ENCODE measurements around the gene MAGEB2. TPM values are rescaled to one million over a fixed set of nuclear protein-coding genes. Genes with fewer than 3 reads are reported as not detected.
"Not testable (repeated sequence)": the region's sequence is repeated elsewhere in the genome, so short reads cannot be mapped to it uniquely, and the experiment has no call there.

The MAGEB2 gene
- total RNA-seq (not detected), polyA plus RNA-seq (0.05 TPM)
- long read RNA-seq, donor 1, result 0 reads
- long read RNA-seq, donor 2, result 0 reads
- long read RNA-seq, donor 3, result 0 reads
- long read RNA-seq, donor 4, result 0 reads
- long read RNA-seq, donor 5, result 0 reads
- long read RNA-seq, donor 6, result 0 reads
- long read RNA-seq, donor 7, result 0 reads
- long read RNA-seq, donor 8, result 0 reads
- long read RNA-seq, donor 9, result 0 reads
- long read RNA-seq, donor 10, result 0 reads

DNA sequence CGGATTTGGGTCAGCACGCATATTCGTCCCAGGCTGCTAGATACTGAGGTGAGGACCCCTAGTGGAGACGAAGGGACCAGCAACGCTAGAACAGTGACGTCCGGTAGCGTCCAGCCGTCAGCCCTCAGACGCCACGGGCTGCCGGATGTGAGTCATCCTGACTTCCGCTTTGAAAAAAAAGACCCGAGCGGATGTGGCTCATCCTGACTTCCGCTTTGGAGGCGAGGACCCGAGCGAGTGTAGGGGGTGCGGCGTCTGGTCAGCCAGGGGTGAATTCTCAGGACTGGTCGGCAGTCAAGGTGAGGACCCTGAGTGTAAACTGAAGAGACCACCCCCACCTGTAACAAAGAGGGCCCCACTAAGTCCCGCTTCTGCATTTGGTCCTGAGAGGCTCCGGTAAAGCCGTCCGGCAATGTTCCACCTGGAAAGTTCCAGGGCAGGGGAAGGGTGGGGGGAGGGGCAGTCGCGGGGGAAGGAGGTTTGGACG is at the start of gene MAGEB2:
Gene MAGEB2, plus strand, starts transcription at position 207 of the 487 bp plus-strand sequence. CDS start 3,018 bp downstream, outside the sequence.
- WGBS, result 96% methylated on average over 29 of the region's 29 CpGs
- H3K27ac ChIP-seq (ENCODE audit: low read depth in 1 of 2, low read length in 1 of 2), result no peak within 1 kb of the TSS
- no peaks in the 10 kb centered on the region for H3K4me1 ChIP-seq (ENCODE audit: control insufficient read depth in 2 of 2, insufficient read depth in 2 of 2, low read length in 2 of 2)
- no peaks in the 10 kb centered on the region for H3K36me3 ChIP-seq (ENCODE audit: control insufficient read depth in 2 of 2, insufficient read depth in 2 of 2, low read length in 1 of 2)
- no peaks in the 10 kb centered on the region for H3K27me3 ChIP-seq (ENCODE audit: control insufficient read depth in 2 of 2, insufficient read depth in 1 of 2, low read length in 1 of 2)
- DNase-seq (ENCODE audit: low read depth in 6 of 9, low spot score in 9 of 9), result no peak
- H3K9me3 ChIP-seq (ENCODE audit: control insufficient read depth in 2 of 2, insufficient read depth in 1 of 2, low read length in 1 of 2), result no peaks in the 10 kb centered on the region
- no peak within 1 kb of the TSS for H3K4me3 ChIP-seq (ENCODE audit: low read length in 2 of 2)

DNA sequence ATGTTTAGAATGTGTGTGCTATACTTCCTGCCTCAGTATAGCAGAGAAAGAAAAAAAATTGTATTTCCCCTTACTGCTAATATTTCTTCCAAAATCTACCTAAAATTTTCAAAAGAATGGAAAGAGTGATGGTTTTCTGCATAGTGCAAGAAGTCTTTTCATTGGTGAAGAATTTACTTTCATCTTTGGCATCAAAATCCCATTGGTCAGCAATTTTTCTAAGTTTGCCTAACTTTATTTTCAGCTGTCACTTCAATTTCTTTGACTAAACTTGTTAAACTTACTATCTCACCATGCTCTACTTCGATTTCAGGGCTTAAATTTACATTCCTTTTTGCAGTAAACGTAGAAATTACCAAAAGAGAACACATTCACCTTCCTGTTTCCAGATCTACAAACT is 44.5 kb upstream of the MAGEB2 start:
- WGBS, result 31% methylated on average over 2 of the region's 2 CpGs
- DNase-seq (ENCODE audit: low read depth in 6 of 9, low spot score in 9 of 9), result no peak
- no peak overlapping the region for H3K4me3 ChIP-seq (ENCODE audit: low read length in 2 of 2)
- no peaks in the 10 kb centered on the region for H3K4me1 ChIP-seq (ENCODE audit: control insufficient read depth in 2 of 2, insufficient read depth in 2 of 2, low read length in 2 of 2)
- no peaks in the 10 kb centered on the region for H3K9me3 ChIP-seq (ENCODE audit: control insufficient read depth in 2 of 2, insufficient read depth in 1 of 2, low read length in 1 of 2)
- no peaks in the 10 kb centered on the region for H3K27me3 ChIP-seq (ENCODE audit: control insufficient read depth in 2 of 2, insufficient read depth in 1 of 2, low read length in 1 of 2)
- no peaks in the 10 kb centered on the region for H3K36me3 ChIP-seq (ENCODE audit: control insufficient read depth in 2 of 2, insufficient read depth in 2 of 2, low read length in 1 of 2)
- H3K27ac ChIP-seq (ENCODE audit: low read depth in 1 of 2, low read length in 1 of 2), result no peak overlapping the region

DNA sequence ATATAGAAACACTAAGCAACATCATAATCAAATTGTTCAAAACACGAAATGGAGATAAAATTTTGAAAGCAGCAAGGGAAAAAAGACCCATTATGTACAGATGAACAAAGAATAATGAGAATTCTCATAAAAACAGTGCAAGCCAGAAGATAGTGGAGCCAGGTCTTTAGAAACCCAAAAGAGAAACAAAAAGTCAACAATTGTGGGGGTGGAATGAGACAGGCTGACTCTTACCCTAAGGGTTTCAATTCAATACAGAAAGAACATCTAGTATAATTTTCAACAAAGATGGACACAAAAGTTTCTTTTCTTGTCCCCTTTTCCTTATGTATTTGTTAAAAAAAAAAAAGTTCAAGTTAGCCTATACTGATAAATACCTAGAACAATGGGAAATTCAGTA is 34.0 kb upstream of the MAGEB2 start:
- Histone ChIP-seq H3K27ac (ENCODE audit: low read depth in 1 of 2, low read length in 1 of 2) (no peak overlapping the region), H3K27me3 (ENCODE audit: control insufficient read depth in 2 of 2, insufficient read depth in 1 of 2, low read length in 1 of 2) (no peaks in the 10 kb centered on the region), H3K36me3 (ENCODE audit: control insufficient read depth in 2 of 2, insufficient read depth in 2 of 2, low read length in 1 of 2) (no peaks in the 10 kb centered on the region), H3K4me3 (ENCODE audit: low read length in 2 of 2) (no peak overlapping the region), H3K9me3 (ENCODE audit: control insufficient read depth in 2 of 2, insufficient read depth in 1 of 2, low read length in 1 of 2) (no peaks in the 10 kb centered on the region), H3K4me1 (ENCODE audit: control insufficient read depth in 2 of 2, insufficient read depth in 2 of 2, low read length in 2 of 2) (no peaks in the 10 kb centered on the region)
- no peak for DNase-seq (ENCODE audit: low read depth in 6 of 9, low spot score in 9 of 9)
- 80% methylated on average over 1 of the region's 1 CpG for WGBS

GRCh38 chrX:30183554-30183953 is 31.8 kb upstream of the MAGEB2 start:
- Histone ChIP-seq H3K4me3 (ENCODE audit: low read length in 2 of 2) (no peak overlapping the region), H3K27me3 (ENCODE audit: control insufficient read depth in 2 of 2, insufficient read depth in 1 of 2, low read length in 1 of 2) (no peaks in the 10 kb centered on the region), H3K36me3 (ENCODE audit: control insufficient read depth in 2 of 2, insufficient read depth in 2 of 2, low read length in 1 of 2) (no peaks in the 10 kb centered on the region), H3K4me1 (ENCODE audit: control insufficient read depth in 2 of 2, insufficient read depth in 2 of 2, low read length in 2 of 2) (no peaks in the 10 kb centered on the region), H3K9me3 (ENCODE audit: control insufficient read depth in 2 of 2, insufficient read depth in 1 of 2, low read length in 1 of 2) (no peaks in the 10 kb centered on the region), H3K27ac (ENCODE audit: low read depth in 1 of 2, low read length in 1 of 2) (no peak overlapping the region)
- 95% methylated on average over 3 of the region's 3 CpGs for WGBS
- DNase-seq (ENCODE audit: low read depth in 6 of 9, low spot score in 9 of 9), result no peak

GRCh38 chrX:30190426-30190825 is 24.9 kb upstream of the MAGEB2 start:
- no peaks in the 10 kb centered on the region for H3K9me3 ChIP-seq (ENCODE audit: control insufficient read depth in 2 of 2, insufficient read depth in 1 of 2, low read length in 1 of 2)
- H3K36me3 ChIP-seq (ENCODE audit: control insufficient read depth in 2 of 2, insufficient read depth in 2 of 2, low read length in 1 of 2), result no peaks in the 10 kb centered on the region
- no peaks in the 10 kb centered on the region for H3K27me3 ChIP-seq (ENCODE audit: control insufficient read depth in 2 of 2, insufficient read depth in 1 of 2, low read length in 1 of 2)
- 97% methylated on average over 2 of the region's 2 CpGs for WGBS
- no peak overlapping the region for H3K27ac ChIP-seq (ENCODE audit: low read depth in 1 of 2, low read length in 1 of 2)
- DNase-seq (ENCODE audit: low read depth in 6 of 9, low spot score in 9 of 9), result no peak
- H3K4me3 ChIP-seq (ENCODE audit: low read length in 2 of 2), result no peak overlapping the region
- no peaks in the 10 kb centered on the region for H3K4me1 ChIP-seq (ENCODE audit: control insufficient read depth in 2 of 2, insufficient read depth in 2 of 2, low read length in 2 of 2)

GRCh38 chrX:30193910-30194309 is 21.5 kb upstream of the MAGEB2 start:
- 90% methylated on average over 6 of the region's 6 CpGs for WGBS
- not testable (repeated sequence) for DNase-seq (ENCODE audit: low read depth in 6 of 9, low spot score in 9 of 9)

DNA sequence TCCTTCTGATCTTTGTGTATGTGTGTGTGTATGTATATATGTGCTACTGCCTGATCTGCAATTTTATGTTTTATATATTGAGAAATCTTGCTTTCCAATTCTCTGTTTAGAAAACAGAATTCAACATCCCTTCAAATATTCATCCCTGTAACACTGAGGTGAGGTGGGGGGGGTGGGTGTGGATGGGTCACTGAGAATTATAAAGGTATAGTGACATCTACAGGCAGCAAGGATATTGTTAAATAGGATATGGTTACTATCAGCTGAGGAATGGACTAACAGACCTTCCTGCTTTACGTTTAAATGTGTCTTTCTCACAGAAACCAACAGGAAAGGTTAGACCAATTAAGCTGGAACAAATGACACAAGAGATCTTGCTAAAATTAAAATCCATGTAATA is 19.0 kb upstream of the MAGEB2 start:
- Histone ChIP-seq H3K27ac (ENCODE audit: low read depth in 1 of 2, low read length in 1 of 2) (no peak overlapping the region), H3K9me3 (ENCODE audit: control insufficient read depth in 2 of 2, insufficient read depth in 1 of 2, low read length in 1 of 2) (no peaks in the 10 kb centered on the region), H3K27me3 (ENCODE audit: control insufficient read depth in 2 of 2, insufficient read depth in 1 of 2, low read length in 1 of 2) (no peaks in the 10 kb centered on the region), H3K4me1 (ENCODE audit: control insufficient read depth in 2 of 2, insufficient read depth in 2 of 2, low read length in 2 of 2) (no peaks in the 10 kb centered on the region), H3K4me3 (ENCODE audit: low read length in 2 of 2) (no peak overlapping the region), H3K36me3 (ENCODE audit: control insufficient read depth in 2 of 2, insufficient read depth in 2 of 2, low read length in 1 of 2) (no peaks in the 10 kb centered on the region)
- 0% methylated on average over 1 of the region's 1 CpG for WGBS
- DNase-seq (ENCODE audit: low read depth in 6 of 9, low spot score in 9 of 9), result no peak

More at GRCh38 chrX:30193910-30194309, 21.5 kb upstream of the MAGEB2 start:
- not testable (repeated sequence) for H3K27ac ChIP-seq (ENCODE audit: low read depth in 1 of 2, low read length in 1 of 2); H3K4me3 ChIP-seq (ENCODE audit: low read length in 2 of 2); H3K27me3 ChIP-seq (ENCODE audit: control insufficient read depth in 2 of 2, insufficient read depth in 1 of 2, low read length in 1 of 2); H3K4me1 ChIP-seq (ENCODE audit: control insufficient read depth in 2 of 2, insufficient read depth in 2 of 2, low read length in 2 of 2); H3K9me3 ChIP-seq (ENCODE audit: control insufficient read depth in 2 of 2, insufficient read depth in 1 of 2, low read length in 1 of 2); H3K36me3 ChIP-seq (ENCODE audit: control insufficient read depth in 2 of 2, insufficient read depth in 2 of 2, low read length in 1 of 2)

DNA sequence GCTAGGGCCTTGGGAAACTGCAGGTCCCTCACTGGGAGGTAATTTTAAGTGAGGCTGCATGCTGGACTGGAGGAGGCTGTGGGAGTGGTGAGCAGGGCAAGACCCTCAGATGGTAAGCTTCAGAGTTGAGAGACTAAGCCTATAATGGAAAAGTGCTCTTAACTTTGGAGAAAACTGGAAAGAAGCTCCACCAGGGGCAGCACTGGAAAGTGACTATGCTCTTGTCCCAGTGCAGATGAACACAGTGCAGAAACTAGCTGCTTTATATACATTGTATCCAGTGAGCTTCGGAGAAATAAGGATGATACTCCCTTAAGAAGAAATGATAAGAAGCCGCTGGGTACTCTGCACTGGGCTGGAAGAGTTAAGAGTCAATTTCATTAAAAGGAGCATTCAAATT is 3.2 kb upstream of the MAGEB2 start:
- Histone ChIP-seq H3K4me3 (ENCODE audit: low read length in 2 of 2) (no peak overlapping the region), H3K9me3 (ENCODE audit: control insufficient read depth in 2 of 2, insufficient read depth in 1 of 2, low read length in 1 of 2) (no peaks in the 10 kb centered on the region), H3K27me3 (ENCODE audit: control insufficient read depth in 2 of 2, insufficient read depth in 1 of 2, low read length in 1 of 2) (no peaks in the 10 kb centered on the region), H3K27ac (ENCODE audit: low read depth in 1 of 2, low read length in 1 of 2) (no peak overlapping the region), H3K4me1 (ENCODE audit: control insufficient read depth in 2 of 2, insufficient read depth in 2 of 2, low read length in 2 of 2) (no peaks in the 10 kb centered on the region), H3K36me3 (ENCODE audit: control insufficient read depth in 2 of 2, insufficient read depth in 2 of 2, low read length in 1 of 2) (no peaks in the 10 kb centered on the region)
- 96% methylated on average over 2 of the region's 2 CpGs for WGBS
- DNase-seq (ENCODE audit: low read depth in 6 of 9, low spot score in 9 of 9), result no peak

GRCh38 chrX:30217465-30217864 is 2.1 kb downstream of the MAGEB2 start:
- 17% methylated on average over 1 of the region's 1 CpG for WGBS
- DNase-seq (ENCODE audit: low read depth in 6 of 9, low spot score in 9 of 9), result no peak
- no peaks in the 10 kb centered on the region for H3K36me3 ChIP-seq (ENCODE audit: control insufficient read depth in 2 of 2, insufficient read depth in 2 of 2, low read length in 1 of 2)

More at GRCh38 chrX:30217465-30217864, 2.1 kb downstream of the MAGEB2 start:
- Histone ChIP-seq H3K9me3 (ENCODE audit: control insufficient read depth in 2 of 2, insufficient read depth in 1 of 2, low read length in 1 of 2) (no peaks in the 10 kb centered on the region), H3K27me3 (ENCODE audit: control insufficient read depth in 2 of 2, insufficient read depth in 1 of 2, low read length in 1 of 2) (no peaks in the 10 kb centered on the region), H3K27ac (ENCODE audit: low read depth in 1 of 2, low read length in 1 of 2) (no peak overlapping the region), H3K4me1 (ENCODE audit: control insufficient read depth in 2 of 2, insufficient read depth in 2 of 2, low read length in 2 of 2) (no peaks in the 10 kb centered on the region), H3K4me3 (ENCODE audit: low read length in 2 of 2) (no peak overlapping the region)
